Metanephros (tissue), 1 donor: ENCODE measurements around the gene G6PC2. TPM values are rescaled to one million over a fixed set of nuclear protein-coding genes. Genes with fewer than 3 reads are reported as not detected.

ENCODE experiments used
- total RNA-seq: library from RNA; depleted of rRNA; stranded (reverse); fragments of >200 nt; gene quantifications from one replicate; pipeline ENCODE4 v1.2.3, GENCODE V29; 2014

G6PC2 gene, protein sequence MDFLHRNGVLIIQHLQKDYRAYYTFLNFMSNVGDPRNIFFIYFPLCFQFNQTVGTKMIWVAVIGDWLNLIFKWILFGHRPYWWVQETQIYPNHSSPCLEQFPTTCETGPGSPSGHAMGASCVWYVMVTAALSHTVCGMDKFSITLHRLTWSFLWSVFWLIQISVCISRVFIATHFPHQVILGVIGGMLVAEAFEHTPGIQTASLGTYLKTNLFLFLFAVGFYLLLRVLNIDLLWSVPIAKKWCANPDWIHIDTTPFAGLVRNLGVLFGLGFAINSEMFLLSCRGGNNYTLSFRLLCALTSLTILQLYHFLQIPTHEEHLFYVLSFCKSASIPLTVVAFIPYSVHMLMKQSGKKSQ
- total RNA-seq = 0.23 TPM

DNA sequence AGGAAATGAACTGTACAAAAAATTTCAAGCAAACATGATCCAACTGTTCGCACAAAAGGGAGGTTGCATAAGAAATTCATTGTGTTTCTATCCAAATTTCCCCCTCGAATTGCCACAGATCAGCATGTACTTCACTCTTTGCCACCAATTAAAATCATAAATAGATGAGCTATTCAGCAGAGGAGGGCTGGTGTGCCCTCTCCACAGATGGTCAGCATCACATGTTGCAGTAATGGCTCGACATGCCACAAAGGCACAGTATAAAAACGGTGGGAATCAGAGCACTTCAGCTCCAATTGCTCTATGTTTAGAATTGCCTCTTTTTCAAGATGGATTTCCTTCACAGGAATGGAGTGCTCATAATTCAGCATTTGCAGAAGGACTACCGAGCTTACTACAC is at the start of gene G6PC2:
Gene G6PC2 (plus strand): TSS at position 289 of the 400 bp plus-strand sequence. CDS start 41 bp downstream, at position 330.

DNA sequence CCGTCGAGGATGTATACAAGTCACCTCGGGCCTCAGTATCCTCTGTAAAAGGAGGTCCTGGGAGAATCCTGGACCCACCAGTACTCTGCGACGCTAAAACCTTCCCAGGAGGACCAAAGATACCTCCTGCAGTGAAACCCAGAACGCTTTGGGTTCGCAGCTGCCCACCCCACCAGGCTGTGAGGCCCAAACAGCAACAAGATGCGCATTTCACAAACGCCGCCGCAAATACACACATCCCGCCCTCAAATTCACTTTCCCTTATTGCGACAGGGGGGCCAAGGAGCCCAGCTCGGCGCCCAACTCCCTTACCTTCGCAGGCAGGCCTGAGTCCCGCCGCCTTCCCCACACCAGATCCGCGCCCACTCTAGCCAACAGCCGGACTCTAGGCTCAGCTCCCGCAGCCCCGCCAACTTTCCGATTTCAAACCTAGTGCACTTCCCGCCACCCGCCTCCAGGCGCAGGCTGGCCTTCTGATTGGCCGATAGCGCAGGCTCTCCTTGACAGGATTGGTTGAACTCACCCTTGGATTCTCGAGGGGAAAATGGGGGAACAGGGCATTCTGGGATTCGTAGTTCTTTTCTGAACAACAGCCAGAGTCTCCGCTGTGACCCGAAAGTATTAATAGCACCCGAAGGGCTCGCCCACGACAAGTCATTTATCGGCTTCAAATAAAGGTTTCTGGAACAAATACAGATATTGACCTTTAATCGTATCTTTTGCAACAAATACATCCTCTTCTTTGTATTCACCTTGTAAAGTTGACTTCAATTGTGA is 10.9 kb upstream of the G6PC2 start, which contains the start of gene SPC25:
Gene SPC25 (minus strand): TSS at position 425 of the 777 bp plus-strand sequence. CDS start 911 bp downstream, outside the sequence.

Other genes with a start within 250 kb of the G6PC2 start
- 25.3 TPM for gene NOSTRIN, start 98.7 kb upstream of the G6PC2 start, total RNA-seq
- gene SPC25, start 10.9 kb upstream of the G6PC2 start, total RNA-seq = 4.3 TPM
- 0.06 TPM for gene ABCB11, start 130.0 kb downstream of the G6PC2 start, total RNA-seq
- 1.1 TPM for gene DHRS9, start 168.3 kb downstream of the G6PC2 start, total RNA-seq